Stomach (tissue), 9 donors: Measurements from ENCODE around the gene CASS4. TPM values are rescaled to one million over a fixed set of nuclear protein-coding genes. Genes with fewer than 3 reads are reported as not detected.

Experiments used
- DNase-seq, 2 donors: peaks; one replicate each; pipeline versions ENCODE4 v3.0.0 to v3.0.0-alpha.2; 2013 to 2019
- H3K27ac ChIP-seq, 5 donors: fragments of 200-600 bp in 4 of 5; sonication (generic) in 4 of 5; one replicate each; pipeline ENCODE4 v1.5.1; 2013 to 2019; ENCODE audit warnings: mild to moderate bottlenecking in 1 of 5, moderate library complexity in 1 of 5
- H3K27me3 ChIP-seq, 3 donors: fragments of 200-600 bp; sonication (generic); one replicate each; pipeline ENCODE4 v1.5.1; 2017 to 2019; ENCODE audit warnings: mixed run types in 1 of 3
- H3K36me3 ChIP-seq, 4 donors: fragments of 200-600 bp; sonication (generic); 1 replicate in 3 of 4; 2 replicates in 1 of 4; pipeline ENCODE4 v1.5.1; 2016 to 2019
- H3K4me1 ChIP-seq, 4 donors: fragments of 200-600 bp; sonication (generic); one replicate each; pipeline ENCODE4 v1.5.1; 2016 to 2019
- H3K4me3 ChIP-seq, 4 donors: fragments of 200-600 bp; sonication (generic) in 3 of 4; one replicate each; pipeline ENCODE4 v1.5.1; 2016 to 2019; ENCODE audit warnings: mild to moderate bottlenecking in 1 of 4
- H3K9me3 ChIP-seq, 4 donors: fragments of 200-600 bp; sonication (generic); one replicate each; pipeline ENCODE4 v1.5.1; 2016 to 2019
- CTCF ChIP-seq, 7 experiments: fragments of 450-650 bp in 4 of 7; fragments of 200-600 bp in 3 of 7; sonication (generic) in 3 of 7; IDR thresholded peaks; one replicate each; pipeline ENCODE4 v1.5.1; 2016 to 2019; ENCODE audit warnings: antibody characterized with exemption in 7 of 7, control low read depth in 2 of 7, mild to moderate bottlenecking in 1 of 7
- EP300 ChIP-seq: sonication (generic); formaldehyde crosslinking; IDR thresholded peaks from one replicate; pipeline ENCODE4 v1.6.1; 2017; ENCODE audit warnings: antibody characterized with exemption
- POLR2A ChIP-seq, 4 donors: fragments of 450-650 bp; IDR thresholded peaks; one replicate each; pipeline ENCODE4 v1.6.1; 2016; ENCODE audit warnings: antibody characterized with exemption in 4 of 4, control low read depth in 2 of 4, mild to moderate bottlenecking in 1 of 4, moderate library complexity in 1 of 4
- POLR2AphosphoS5 ChIP-seq, 3 donors: sonication (generic); formaldehyde crosslinking; IDR thresholded peaks; one replicate each; pipeline ENCODE4 v1.6.1; 2016; ENCODE audit warnings: antibody characterized with exemption in 3 of 3
- WGBS, 5 donors: extraction: QIAGEN DNeasy Blood & Tissue Kit in 3 of 5; methylation state at CpG; one replicate each; pipeline versions ENCODE4 v1.1.5 to v1.1.7; 2013 to 2018; 5-methylcytosine and 5-hydroxymethylcytosine counted together
- intact Hi-C: fragments of 100-400 bp; cut with DNase I; formaldehyde crosslinking; loops from one replicate; pipeline ENCODE4 v1.15.1; 2023; ENCODE audit warnings: low total_unique reads
- polyA plus RNA-seq, 3 donors: library from polyadenylated mRNA; stranded (reverse); fragments of 200-250 nt; gene quantifications; one replicate each; pipeline ENCODE4 v1.2.3, GENCODE V29; 2013
- total RNA-seq, 5 donors: library from RNA; depleted of rRNA; stranded (reverse); fragments of >200 nt; gene quantifications; one replicate each; pipeline versions ENCODE4 v1.1.0 to v1.2.3, GENCODE V29; 2014 to 2016
- donor health status: healthy with polysubstance abuse.
- donor health status: Bipolar disorder and iron deficiency.
- donor health status: healthy.

CASS4 gene
- total and polyA plus RNA-seq, 8 donors, result 0.23 to 8.2 (median 1.6) TPM; not detected in 1

- Histone ChIP-seq H3K27me3 (no peaks in the 10 kb centered on the region), H3K36me3 (no peaks in the 10 kb centered on the region), H3K4me1 (peaks cover 0 to 37% (median 0%) of the 10 kb centered on the region in 4 donors), H3K4me3 (no peak overlapping the region), H3K9me3 (no peaks in the 10 kb centered on the region), H3K27ac (no peak overlapping the region)
- TF ChIP-seq POLR2A (IDR thresholded peaks at IDR 0.05), result no peak
- TF ChIP-seq POLR2AphosphoS5 (IDR thresholded peaks at IDR 0.05), result no peak
- TF ChIP-seq CTCF (IDR thresholded peaks at IDR 0.05), result no peak
- TF ChIP-seq EP300, result no peak
- DNase-seq, result no peak
- intact Hi-C loops, result no loop called here
Observed at GRCh38 chr20:56426926-56427325, 14.9 kb downstream of the CASS4 start.

- no peak for TF ChIP-seq CTCF (IDR thresholded peaks at IDR 0.05)
- no peak for TF ChIP-seq POLR2AphosphoS5 (IDR thresholded peaks at IDR 0.05)
- TF ChIP-seq POLR2A (IDR thresholded peaks at IDR 0.05), result no peak
- no peak for TF ChIP-seq EP300
- H3K27me3 ChIP-seq, result no peaks in the 10 kb centered on the region
- no peak overlapping the region for H3K27ac ChIP-seq
- H3K4me1 ChIP-seq, result peaks cover 0 to 28% (median 0%) of the 10 kb centered on the region in 4 donors
- H3K4me3 ChIP-seq, result no peak overlapping the region
- no peaks in the 10 kb centered on the region for H3K9me3 ChIP-seq
- no peak for DNase-seq
- 79 to 88% (median 84%) methylated on average over 4 of the region's 4 CpGs for WGBS, 5 donors
- no peaks in the 10 kb centered on the region for H3K36me3 ChIP-seq
- intact Hi-C loops, result no loop called here
Observed at GRCh38 chr20:56427797-56428196, 15.7 kb downstream of the CASS4 start.

GRCh38 chr20:56428410-56428809 is 16.4 kb downstream of the CASS4 start:
- Histone ChIP-seq H3K4me1 (peaks cover 0 to 22% (median 2%) of the 10 kb centered on the region in 4 donors), H3K27ac (no peak overlapping the region), H3K9me3 (no peaks in the 10 kb centered on the region), H3K27me3 (no peaks in the 10 kb centered on the region), H3K36me3 (no peaks in the 10 kb centered on the region), H3K4me3 (no peak overlapping the region)
- DNase-seq, result no peak
- TF ChIP-seq CTCF (IDR thresholded peaks at IDR 0.05) (no peak), POLR2A (IDR thresholded peaks at IDR 0.05) (no peak), EP300 (no peak), POLR2AphosphoS5 (IDR thresholded peaks at IDR 0.05) (no peak)
- intact Hi-C loops, result no loop called here
- 81 to 88% (median 84%) methylated on average over 5 of the region's 5 CpGs for WGBS, 5 donors

GRCh38 chr20:56428881-56429280 is 16.8 kb downstream of the CASS4 start:
- DNase-seq, result no peak
- Histone ChIP-seq H3K27me3 (no peaks in the 10 kb centered on the region), H3K4me3 (no peak overlapping the region), H3K9me3 (no peaks in the 10 kb centered on the region), H3K4me1 (peaks cover 0 to 22% (median 4%) of the 10 kb centered on the region in 4 donors), H3K36me3 (no peaks in the 10 kb centered on the region), H3K27ac (peak overlapping the region in 1 of 5 donors; percentile 31)
- TF ChIP-seq POLR2AphosphoS5 (IDR thresholded peaks at IDR 0.05), result no peak
- no peak for TF ChIP-seq EP300
- no peak for TF ChIP-seq POLR2A (IDR thresholded peaks at IDR 0.05)
- intact Hi-C loops, result no loop called here
- 64 to 75% (median 71%) methylated on average over 8 of the region's 8 CpGs for WGBS, 5 donors

GRCh38 chr20:56429502-56429901 is 17.4 kb downstream of the CASS4 start:
- intact Hi-C loops, result no loop called here
- Histone ChIP-seq H3K36me3 (no peaks in the 10 kb centered on the region), H3K4me3 (no peak overlapping the region), H3K9me3 (no peaks in the 10 kb centered on the region), H3K4me1 (peaks cover 0 to 22% (median 5%) of the 10 kb centered on the region in 4 donors), H3K27me3 (no peaks in the 10 kb centered on the region), H3K27ac (peak overlapping the region in 2 of 5 donors; percentile 11 to 31)
- DNase-seq, result no peak
- 45 to 53% (median 47%) methylated on average over 6 of the region's 6 CpGs for WGBS, 5 donors
- TF ChIP-seq CTCF (IDR thresholded peaks at IDR 0.05), result no peak
- TF ChIP-seq EP300, result no peak
- no peak for TF ChIP-seq POLR2AphosphoS5 (IDR thresholded peaks at IDR 0.05)
- no peak for TF ChIP-seq POLR2A (IDR thresholded peaks at IDR 0.05)
